Neural cell (in vitro differentiated cells): ENCODE measurements around the gene FCRL1. TPM values are rescaled to one million over a fixed set of nuclear protein-coding genes. Genes with fewer than 3 reads are reported as not detected.

Experiments
- H2AFZ ChIP-seq: fragments of 200-600, 300-800 bp; sonication (generic), shearing (Covaris generic); 2 replicates; pipeline ENCODE4 v1.6.0; 2014; ENCODE audit warnings: low read depth, mild to moderate bottlenecking, antibody characterized with exemption, low read length, moderate library complexity
- H3F3A ChIP-seq: fragments of 200-600 bp; shearing (Covaris generic); 2 replicates; pipeline ENCODE4 v1.6.1; 2016; ENCODE audit warnings: mild to moderate bottlenecking, moderate library complexity, mixed read lengths, antibody characterized with exemption, low read length; ENCODE audit not compliant: insufficient read depth, poor library complexity, severe bottlenecking
- H3K27ac ChIP-seq: fragments of 200-600, 300-800 bp; sonication (generic), shearing (Covaris generic); 2 replicates; pipeline ENCODE4 v1.5.1; 2014; ENCODE audit warnings: mild to moderate bottlenecking, low read length, moderate library complexity
- H3K27me3 ChIP-seq: fragments of 300-800, 200-600 bp; sonication (generic), shearing (Covaris generic); 2 replicates; pipeline ENCODE4 v1.6.0; 2014; ENCODE audit warnings: mild to moderate bottlenecking, low read depth, low read length, moderate library complexity; ENCODE audit not compliant: insufficient read depth
- H3K36me3 ChIP-seq: fragments of 300-800, 200-600 bp; sonication (generic), shearing (Covaris generic); 2 replicates; pipeline ENCODE4 v1.5.1; 2014; ENCODE audit warnings: mild to moderate bottlenecking, antibody characterized with exemption, low read length, moderate library complexity; ENCODE audit not compliant: insufficient read depth
- H3K4me2 ChIP-seq: fragments of 300-800, 200-600 bp; sonication (generic), shearing (Covaris generic); 2 replicates; pipeline ENCODE4 v1.6.0; 2014; ENCODE audit warnings: mild to moderate bottlenecking, low read length
- H3K4me3 ChIP-seq: fragments of 300-800, 200-600 bp; sonication (generic), shearing (Covaris generic); 2 replicates; pipeline ENCODE4 v1.5.1; 2014; ENCODE audit warnings: mild to moderate bottlenecking, low read length, moderate library complexity
- H3K79me2 ChIP-seq: fragments of 200-600 bp; shearing (Covaris generic); replicated peaks from 2 replicates; pipeline ENCODE4 v1.6.0; 2014; ENCODE audit warnings: mild to moderate bottlenecking, low read length, moderate library complexity; ENCODE audit not compliant: insufficient read depth
- H3K9ac ChIP-seq: fragments of 300-800, 200-600 bp; sonication (generic), shearing (Covaris generic); 2 replicates; pipeline ENCODE4 v1.6.1; 2016; ENCODE audit warnings: mild to moderate bottlenecking, low read length, mixed read lengths
- H3K9me2 ChIP-seq: fragments of 200-600 bp; shearing (Covaris generic); 2 replicates; pipeline ENCODE4 v1.6.1; 2016; ENCODE audit warnings: mild to moderate bottlenecking, low read length, mixed read lengths; ENCODE audit not compliant: insufficient read depth
- H3K9me3 ChIP-seq: fragments of 200-600, 300-800 bp; sonication (generic), shearing (Covaris generic); 2 replicates; pipeline ENCODE4 v1.6.1; 2016; ENCODE audit warnings: mild to moderate bottlenecking, mixed run types, low read length, moderate library complexity, mixed read lengths
- H4K20me1 ChIP-seq: fragments of 200-600 bp; shearing (Covaris generic); 2 replicates; pipeline ENCODE4 v1.6.1; 2016; ENCODE audit warnings: mild to moderate bottlenecking, mixed run types; ENCODE audit not compliant: insufficient read depth
- CTCF ChIP-seq: fragments of 450-650 bp; IDR thresholded peaks from 2 replicates; pipeline ENCODE4 v1.5.1; 2014; ENCODE audit warnings: antibody characterized with exemption, mild to moderate bottlenecking, moderate library complexity; ENCODE audit not compliant: poor library complexity, severe bottlenecking
- EP300 ChIP-seq: fragments of 450-650 bp; conservative IDR thresholded peaks from 2 replicates; pipeline ENCODE4 v1.6.1; 2014; ENCODE audit warnings: antibody characterized with exemption, mild to moderate bottlenecking, moderate library complexity; ENCODE audit not compliant: poor library complexity, severe bottlenecking
- EZH2 ChIP-seq: fragments of 200-600, 300-800 bp; shearing (Covaris generic), sonication (generic); IDR thresholded peaks from 2 replicates; pipeline ENCODE4 v1.6.1; 2014; ENCODE audit warnings: antibody characterized with exemption, low read length, borderline replicate concordance, mild to moderate bottlenecking; ENCODE audit not compliant: insufficient read depth, poor library complexity, severe bottlenecking
- MXI1 ChIP-seq: fragments of 450-650 bp; conservative IDR thresholded peaks from 2 replicates; pipeline ENCODE4 v1.6.1; 2014; ENCODE audit warnings: antibody characterized with exemption, mild to moderate bottlenecking; ENCODE audit not compliant: poor library complexity, severe bottlenecking
- POLR2AphosphoS5 ChIP-seq: IDR thresholded peaks from 2 replicates; pipeline ENCODE4 v1.6.1; 2012
- RAD21 ChIP-seq: fragments of 450-650 bp; conservative IDR thresholded peaks from 2 replicates; pipeline ENCODE4 v1.6.1; 2014; ENCODE audit warnings: antibody characterized with exemption, mild to moderate bottlenecking, moderate library complexity
- SMC3 ChIP-seq: fragments of 450-650 bp; conservative IDR thresholded peaks from 2 replicates; pipeline ENCODE4 v1.6.1; 2014; ENCODE audit warnings: antibody characterized with exemption, mild to moderate bottlenecking, moderate library complexity; ENCODE audit not compliant: poor library complexity
- TAF1 ChIP-seq: IDR thresholded peaks from 2 replicates; pipeline ENCODE4 v1.6.1; 2012; ENCODE audit warnings: low read depth
- polyA plus RNA-seq: library from polyadenylated mRNA; depleted of rRNA; stranded (reverse); fragments of >200 nt; gene quantifications from 2 replicates; pipeline ENCODE4 v1.2.3, GENCODE V29; 2014
- TF ChIP-seq, protein P1 (sequence below): IDR thresholded peaks from 2 replicates; pipeline ENCODE4 v1.6.1; 2012; ENCODE audit warnings: borderline replicate concordance

FCRL1 gene
- polyA plus RNA-seq, 1 donor from 2014 or later = not detected

- TF ChIP-seq, protein P1, sequence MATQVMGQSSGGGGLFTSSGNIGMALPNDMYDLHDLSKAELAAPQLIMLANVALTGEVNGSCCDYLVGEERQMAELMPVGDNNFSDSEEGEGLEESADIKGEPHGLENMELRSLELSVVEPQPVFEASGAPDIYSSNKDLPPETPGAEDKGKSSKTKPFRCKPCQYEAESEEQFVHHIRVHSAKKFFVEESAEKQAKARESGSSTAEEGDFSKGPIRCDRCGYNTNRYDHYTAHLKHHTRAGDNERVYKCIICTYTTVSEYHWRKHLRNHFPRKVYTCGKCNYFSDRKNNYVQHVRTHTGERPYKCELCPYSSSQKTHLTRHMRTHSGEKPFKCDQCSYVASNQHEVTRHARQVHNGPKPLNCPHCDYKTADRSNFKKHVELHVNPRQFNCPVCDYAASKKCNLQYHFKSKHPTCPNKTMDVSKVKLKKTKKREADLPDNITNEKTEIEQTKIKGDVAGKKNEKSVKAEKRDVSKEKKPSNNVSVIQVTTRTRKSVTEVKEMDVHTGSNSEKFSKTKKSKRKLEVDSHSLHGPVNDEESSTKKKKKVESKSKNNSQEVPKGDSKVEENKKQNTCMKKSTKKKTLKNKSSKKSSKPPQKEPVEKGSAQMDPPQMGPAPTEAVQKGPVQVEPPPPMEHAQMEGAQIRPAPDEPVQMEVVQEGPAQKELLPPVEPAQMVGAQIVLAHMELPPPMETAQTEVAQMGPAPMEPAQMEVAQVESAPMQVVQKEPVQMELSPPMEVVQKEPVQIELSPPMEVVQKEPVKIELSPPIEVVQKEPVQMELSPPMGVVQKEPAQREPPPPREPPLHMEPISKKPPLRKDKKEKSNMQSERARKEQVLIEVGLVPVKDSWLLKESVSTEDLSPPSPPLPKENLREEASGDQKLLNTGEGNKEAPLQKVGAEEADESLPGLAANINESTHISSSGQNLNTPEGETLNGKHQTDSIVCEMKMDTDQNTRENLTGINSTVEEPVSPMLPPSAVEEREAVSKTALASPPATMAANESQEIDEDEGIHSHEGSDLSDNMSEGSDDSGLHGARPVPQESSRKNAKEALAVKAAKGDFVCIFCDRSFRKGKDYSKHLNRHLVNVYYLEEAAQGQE = no peak
- TF ChIP-seq TAF1 (no peak), EZH2 (no peak)
Measured at GRCh38 chr1:157806431-157807149, 13.3 kb downstream of the FCRL1 start (continued).

DNA sequence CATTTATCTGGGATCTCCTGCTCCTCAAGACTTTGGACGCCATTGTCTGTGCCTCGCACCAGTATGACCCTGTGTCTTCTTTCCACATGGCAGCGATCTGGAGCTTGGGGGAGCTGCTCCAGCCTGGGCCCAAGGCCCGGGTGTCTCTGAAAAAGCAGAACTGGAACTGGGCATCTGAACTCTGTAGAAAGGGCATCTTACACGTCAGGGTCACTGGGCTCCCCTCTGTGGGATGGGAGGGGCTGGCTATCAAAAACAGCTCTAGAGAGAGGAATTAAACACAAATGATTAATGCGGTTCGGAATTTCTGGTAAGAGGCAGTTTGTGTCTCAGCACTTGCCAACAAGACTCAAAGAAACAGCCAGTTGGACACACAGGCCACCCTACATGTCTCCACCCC is 16.1 kb downstream of the FCRL1 start:
- no peaks in the 10 kb centered on the region for H3K27me3 ChIP-seq
- H3K9me3 ChIP-seq = no peaks in the 10 kb centered on the region
- no peak overlapping the region for H3K4me2 ChIP-seq
- no peak overlapping the region for H2AFZ ChIP-seq
- H3K9ac ChIP-seq = no peak overlapping the region
- H3K9me2 ChIP-seq = no peaks in the 10 kb centered on the region
- H3K4me3 ChIP-seq = no peak overlapping the region
- TF ChIP-seq SMC3 (no peak), MXI1 (no peak), EZH2 (no peak), EP300 (no peak), TAF1 (no peak), CTCF (no peak), RAD21 (no peak), POLR2AphosphoS5 (no peak)
- TF ChIP-seq, protein P1 = no peak
- no peak overlapping the region for H3K27ac ChIP-seq
- H3K79me2 ChIP-seq = no peaks in the 10 kb centered on the region
- H3F3A ChIP-seq = no peaks in the 10 kb centered on the region
- no peaks in the 10 kb centered on the region for H4K20me1 ChIP-seq
- H3K36me3 ChIP-seq = no peaks in the 10 kb centered on the region
